ENCODE results near the gene ICE2. TPM values are rescaled to one million over a fixed set of nuclear protein-coding genes. Genes with fewer than 3 reads are reported as not detected.
A peak's percentile ranks its signal among the peaks of the same experiment; 100 is the strongest.

Gene ICE2
- polyA plus RNA-seq, 3 donors, result 10.0 to 27.0 (median 24.8) TPM

DNA sequence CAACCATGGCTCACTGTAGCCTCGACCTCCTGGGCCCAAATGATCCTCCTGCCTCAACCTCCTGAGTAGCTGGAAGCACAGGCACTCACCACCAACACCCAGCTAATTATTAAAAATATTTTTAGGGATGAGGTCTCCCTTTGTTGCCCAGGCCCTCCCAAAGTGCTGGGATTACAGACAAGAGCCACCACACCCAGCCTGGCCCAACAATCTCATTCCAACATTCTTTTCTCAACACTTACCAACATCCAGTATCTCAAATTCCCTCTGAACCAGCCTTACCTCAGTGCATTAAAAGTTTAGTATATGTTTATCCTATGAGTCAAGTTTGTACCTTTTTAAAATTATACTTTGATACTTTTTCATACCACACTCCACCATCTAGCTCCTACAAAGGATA lies 106.2 kb downstream of the ICE2 start:
- no peaks in the 10 kb centered on the region for H3K27me3 ChIP-seq (ENCODE audit: control insufficient read depth in 2 of 2, insufficient read depth in 2 of 2, low read length in 2 of 2)
- no peaks in the 10 kb centered on the region for H3K27me3 Mint-ChIP-seq (ENCODE audit: low read depth in 3 of 3)
- TF ChIP-seq CTCF (IDR thresholded peaks at IDR 0.05), result no peak
- H3K4me1 ChIP-seq (ENCODE audit: control insufficient read depth in 1 of 2, insufficient read depth in 2 of 2, low read length in 2 of 2), result no peaks in the 10 kb centered on the region
- H4K20me1 ChIP-seq (ENCODE audit: insufficient read depth, low read length), result peaks cover 97% of the 10 kb centered on the region
- no peak overlapping the region for H3K9ac ChIP-seq (ENCODE audit: insufficient read depth, low read length, poor library complexity, severe bottlenecking)
- no peak overlapping the region for H3K4me3 Mint-ChIP-seq
- H3K79me2 ChIP-seq (ENCODE audit: insufficient read depth, low read length), result peaks cover 95% of the 10 kb centered on the region
- H3K27ac Mint-ChIP-seq, result peak overlapping the region in 1 of 7 donors; percentile 46
- no peak overlapping the region for H3K4me3 ChIP-seq (replicated peaks in 1 of 3; ENCODE audit: low read depth in 2 of 3, low read length in 3 of 3)
- no CpG with 5 or more reads among the region's 1 CpG for WGBS (ENCODE audit: insufficient coverage)
- no peaks in the 10 kb centered on the region for H3K9me3 Mint-ChIP-seq
- no peak overlapping the region for H2AFZ ChIP-seq (ENCODE audit: insufficient read depth, low read depth, low read length, poor library complexity, severe bottlenecking)
- H3K27ac ChIP-seq (ENCODE audit: low read depth in 1 of 2, low read length in 2 of 2), result peak overlapping the region in 1 of 2 donors; percentile 38
- H3K36me3 ChIP-seq (replicated peaks in 1 of 2; ENCODE audit: control insufficient read depth in 1 of 2, insufficient read depth in 2 of 2, low read length in 2 of 2), result peaks cover 78 to 96% of the 10 kb centered on the region in 2 donors
- H3K9me3 ChIP-seq (replicated peaks in 1 of 2; ENCODE audit: control insufficient read depth in 1 of 2, insufficient read depth in 1 of 2, low read length in 2 of 2), result no peaks in the 10 kb centered on the region
- H3K4me2 ChIP-seq (replicated peaks; ENCODE audit: extremely low read depth, low read length, poor library complexity, severe bottlenecking), result no peak overlapping the region
- peaks cover 70 to 91% of the 10 kb centered on the region in 2 donors for H3K36me3 Mint-ChIP-seq
- intact Hi-C loops (cut with micrococcal nuclease), result no loop called here
- DNase-seq, result no peak
- H3K4me1 Mint-ChIP-seq, result no peaks in the 10 kb centered on the region

DNA sequence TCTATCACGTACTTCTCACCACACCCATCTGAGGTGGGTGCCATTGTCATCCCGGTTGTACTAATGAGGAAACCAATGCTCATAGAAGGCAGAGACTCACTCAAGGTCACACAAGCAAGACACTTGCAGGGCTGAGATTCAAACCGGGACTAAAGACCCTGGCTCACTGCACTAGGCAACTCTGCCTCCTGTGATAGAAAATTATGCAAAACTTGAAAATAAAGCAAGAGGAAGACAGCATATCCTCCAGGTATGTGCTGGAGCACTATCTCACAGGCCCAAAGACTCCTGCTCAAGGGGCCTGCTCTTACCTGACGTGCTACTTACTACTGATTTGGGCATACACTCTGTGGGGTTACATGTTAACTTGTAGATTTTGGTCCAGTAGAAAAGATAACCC lies 106.7 kb downstream of the ICE2 start:
- Mint-ChIP-seq H3K27me3 (ENCODE audit: low read depth in 3 of 3) (no peaks in the 10 kb centered on the region), H3K27ac (peak overlapping the region in 2 of 7 donors; percentile 43 to 80), H3K36me3 (peaks cover 66 to 87% of the 10 kb centered on the region in 2 donors), H3K4me3 (no peak overlapping the region), H3K4me1 (no peaks in the 10 kb centered on the region), H3K9me3 (no peaks in the 10 kb centered on the region)
- intact Hi-C loops (cut with micrococcal nuclease), result no loop called here
- Histone ChIP-seq H3K36me3 (replicated peaks in 1 of 2; ENCODE audit: control insufficient read depth in 1 of 2, insufficient read depth in 2 of 2, low read length in 2 of 2) (peaks cover 73 to 91% of the 10 kb centered on the region in 2 donors), H3K27me3 (ENCODE audit: control insufficient read depth in 2 of 2, insufficient read depth in 2 of 2, low read length in 2 of 2) (no peaks in the 10 kb centered on the region), H4K20me1 (ENCODE audit: insufficient read depth, low read length) (peaks cover 91% of the 10 kb centered on the region), H3K79me2 (ENCODE audit: insufficient read depth, low read length) (peaks cover 89% of the 10 kb centered on the region), H3K4me3 (replicated peaks in 1 of 3; ENCODE audit: low read depth in 2 of 3, low read length in 3 of 3) (no peak overlapping the region), H3K27ac (ENCODE audit: low read depth in 1 of 2, low read length in 2 of 2) (peak overlapping the region in 1 of 2 donors; percentile 38), H3K4me1 (ENCODE audit: control insufficient read depth in 1 of 2, insufficient read depth in 2 of 2, low read length in 2 of 2) (no peaks in the 10 kb centered on the region), H3K9ac (ENCODE audit: insufficient read depth, low read length, poor library complexity, severe bottlenecking) (no peak overlapping the region), H3K9me3 (replicated peaks in 1 of 2; ENCODE audit: control insufficient read depth in 1 of 2, insufficient read depth in 1 of 2, low read length in 2 of 2) (no peaks in the 10 kb centered on the region), H3K4me2 (replicated peaks; ENCODE audit: extremely low read depth, low read length, poor library complexity, severe bottlenecking) (no peak overlapping the region), H2AFZ (ENCODE audit: insufficient read depth, low read depth, low read length, poor library complexity, severe bottlenecking) (no peak overlapping the region)
- DNase-seq, result no peak
- TF ChIP-seq CTCF (IDR thresholded peaks at IDR 0.05), result no peak
- 100% methylated on average over 3 of the region's 4 CpGs for WGBS (ENCODE audit: insufficient coverage)
